Liver (tissue), 9 donors: ENCODE data around the gene HDAC9. TPM values are rescaled to one million over a fixed set of nuclear protein-coding genes. Genes with fewer than 3 reads are reported as not detected.

ENCODE experiments used
- DNase-seq: peaks from one replicate; pipeline ENCODE4 v3.0.0-alpha.2; 2017; ENCODE audit warnings: low spot score
- H3K27ac ChIP-seq, 2 donors: one replicate each; pipeline ENCODE4 v1.7.0; 2013; ENCODE audit warnings: inconsistent platforms in 2 of 2, low read length in 2 of 2, control low read depth in 1 of 2, low read depth in 1 of 2, mild to moderate bottlenecking in 1 of 2
- H3K27me3 ChIP-seq, 4 donors: one replicate each; pipeline versions ENCODE4 v1.6.1 to v1.7.0; 2013; ENCODE audit warnings: low read length in 3 of 4, inconsistent platforms in 1 of 4, mild to moderate bottlenecking in 1 of 4, moderate library complexity in 1 of 4; ENCODE audit not compliant: control insufficient read depth in 4 of 4, insufficient read depth in 4 of 4
- H3K36me3 ChIP-seq, 4 donors: one replicate each; pipeline versions ENCODE4 v1.6.1 to v1.7.0; 2013; ENCODE audit warnings: low read length in 3 of 4, mild to moderate bottlenecking in 3 of 4, low read depth in 1 of 4, moderate library complexity in 1 of 4; ENCODE audit not compliant: control insufficient read depth in 4 of 4, insufficient read depth in 3 of 4
- H3K4me1 ChIP-seq, 4 donors: one replicate each; pipeline versions ENCODE4 v1.6.1 to v1.7.0; 2013; ENCODE audit warnings: low read length in 3 of 4, mild to moderate bottlenecking in 3 of 4, moderate library complexity in 1 of 4; ENCODE audit not compliant: control insufficient read depth in 4 of 4, insufficient read depth in 4 of 4
- H3K4me3 ChIP-seq, 3 donors: one replicate each; pipeline versions ENCODE4 v1.6.1 to v1.7.0; 2013; ENCODE audit warnings: low read length in 3 of 3, control low read depth in 1 of 3, low read depth in 1 of 3, mild to moderate bottlenecking in 1 of 3
- H3K9ac ChIP-seq, 2 donors: one replicate each; pipeline ENCODE4 v1.7.0; 2013; ENCODE audit warnings: low read length in 2 of 2, mild to moderate bottlenecking in 2 of 2, moderate library complexity in 2 of 2, control low read depth in 1 of 2, low read depth in 1 of 2
- H3K9me3 ChIP-seq, 4 donors: one replicate each; pipeline versions ENCODE4 v1.6.1 to v1.7.0; 2013; ENCODE audit warnings: low read length in 3 of 4; ENCODE audit not compliant: control insufficient read depth in 4 of 4
- CTCF ChIP-seq: fragments of 150-350 bp; IDR thresholded peaks from 2 replicates; pipeline ENCODE4 v1.5.1; 2017; ENCODE audit warnings: improper control_type of control experiment, low read depth, low read length; ENCODE audit not compliant: missing input control
- EGR1 ChIP-seq, 2 donors: IDR thresholded peaks; 2 replicates each; pipeline ENCODE4 v1.6.1; 2016 to 2018; ENCODE audit warnings: antibody characterized with exemption in 2 of 2, low read depth in 2 of 2
- RAD21 ChIP-seq, 2 donors: IDR thresholded peaks; 2 replicates each; pipeline ENCODE4 v1.6.1; 2016; ENCODE audit warnings: antibody characterized with exemption in 2 of 2, mild to moderate bottlenecking in 2 of 2
- REST ChIP-seq: IDR thresholded peaks from 2 replicates; pipeline ENCODE4 v1.6.1; 2016; ENCODE audit warnings: antibody characterized with exemption, mild to moderate bottlenecking
- TAF1 ChIP-seq: conservative IDR thresholded peaks from 2 replicates; pipeline ENCODE4 v1.6.1; 2016; ENCODE audit warnings: antibody characterized with exemption, mild to moderate bottlenecking
- WGBS: extraction: QIAGEN DNeasy Blood & Tissue Kit; methylation state at CpG from one replicate; pipeline ENCODE4 v1.1.7; 2013; 5-methylcytosine and 5-hydroxymethylcytosine counted together
- polyA plus RNA-seq, 2 donors: library from polyadenylated mRNA; stranded (reverse) in 1 of 2; unstranded in 1 of 2; fragments of 200-250 nt in 1 of 2; fragments of >200 nt in 1 of 2; fragmentation: Nextera tagmentation in 1 of 2; extraction: Ambion mirVana in 1 of 2; gene quantifications; one replicate each; pipeline versions ENCODE4 v1.2.1 to v1.2.3, GENCODE V29; 2013 to 2015
- total RNA-seq, 2 donors: library from RNA; depleted of rRNA; stranded (reverse); fragments of >200 nt; gene quantifications; one replicate each; pipeline ENCODE4 v1.2.3, GENCODE V29; 2014
- donor health status: healthy.
- donor health status: healthy.
- donor health status: healthy.
- donor health status: healthy.
- donor health status: healthy.

Gene HDAC9
- total and polyA plus RNA-seq, 4 donors: 1.0 to 10.1 (median 2.3) TPM

- TF ChIP-seq TAF1: no peak
- no peak for TF ChIP-seq REST
- no peak for TF ChIP-seq RAD21 (IDR thresholded peaks at IDR 0.05)
- no peak for TF ChIP-seq EGR1 (IDR thresholded peaks at IDR 0.05; ENCODE audit: low read depth in 2 of 2)
- no peak for TF ChIP-seq CTCF
Observed at GRCh38 chr7:18626717-18627116, 131.2 kb downstream of the HDAC9 start.

GRCh38 chr7:18637516-18637915 lies 142.0 kb downstream of the HDAC9 start:
- Histone ChIP-seq H3K27me3 (no peaks in the 10 kb centered on the region), H3K36me3 (no peaks in the 10 kb centered on the region), H3K4me3 (no peak overlapping the region), H3K27ac (no peak overlapping the region), H3K9ac (no peak overlapping the region), H3K9me3 (no peaks in the 10 kb centered on the region), H3K4me1 (no peaks in the 10 kb centered on the region)
- no peak for DNase-seq
- TF ChIP-seq REST: no peak
- WGBS: 78% methylated on average over 3 of the region's 3 CpGs

More at GRCh38 chr7:18626717-18627116, 131.2 kb downstream of the HDAC9 start:
- H3K27me3 ChIP-seq: peaks cover 0 to 2% (median 0%) of the 10 kb centered on the region in 4 donors
- no peaks in the 10 kb centered on the region for H3K4me1 ChIP-seq
- H3K27ac ChIP-seq: no peak overlapping the region
- no peaks in the 10 kb centered on the region for H3K9me3 ChIP-seq
- no peak for DNase-seq
- no peak overlapping the region for H3K4me3 ChIP-seq
- H3K9ac ChIP-seq: no peak overlapping the region
- no peaks in the 10 kb centered on the region for H3K36me3 ChIP-seq
